RWPE1 (cell line): ENCODE data around the gene C1QTNF8.
A peak's percentile ranks its signal among the peaks of the same experiment; 100 is the strongest.

Experiments
- CTCF ChIA-PET: fragments of 350-600 bp; sonication (Branson Sonifier 250); formaldehyde crosslinking; extraction: SDS; loops from one replicate; lab custom pipeline; 2021; lab: Yijun Ruan, JAX
- POLR2A ChIA-PET: fragments of 400-600 bp; formaldehyde crosslinking; extraction: SDS; loops from one replicate; lab custom pipeline; 2020; ENCODE audit warnings: antibody characterized with exemption; ENCODE audit not compliant: low non-redundant PET; lab: Yijun Ruan, JAX
- DNase-seq: peaks from one replicate; pipeline ENCODE4 v3.0.0; 2012; ENCODE audit warnings: low spot score
- H3K27ac ChIP-seq: fragments of 450-650 bp; 2 replicates; pipeline ENCODE4 v1.5.1; 2017
- TF ChIP-seq, protein P1 (sequence below): fragments of 450-650 bp; conservative IDR thresholded peaks from 2 replicates; pipeline ENCODE4 v1.5.1; 2017; ENCODE audit warnings: low read depth, mild to moderate bottlenecking

Gene C1QTNF8

DNA sequence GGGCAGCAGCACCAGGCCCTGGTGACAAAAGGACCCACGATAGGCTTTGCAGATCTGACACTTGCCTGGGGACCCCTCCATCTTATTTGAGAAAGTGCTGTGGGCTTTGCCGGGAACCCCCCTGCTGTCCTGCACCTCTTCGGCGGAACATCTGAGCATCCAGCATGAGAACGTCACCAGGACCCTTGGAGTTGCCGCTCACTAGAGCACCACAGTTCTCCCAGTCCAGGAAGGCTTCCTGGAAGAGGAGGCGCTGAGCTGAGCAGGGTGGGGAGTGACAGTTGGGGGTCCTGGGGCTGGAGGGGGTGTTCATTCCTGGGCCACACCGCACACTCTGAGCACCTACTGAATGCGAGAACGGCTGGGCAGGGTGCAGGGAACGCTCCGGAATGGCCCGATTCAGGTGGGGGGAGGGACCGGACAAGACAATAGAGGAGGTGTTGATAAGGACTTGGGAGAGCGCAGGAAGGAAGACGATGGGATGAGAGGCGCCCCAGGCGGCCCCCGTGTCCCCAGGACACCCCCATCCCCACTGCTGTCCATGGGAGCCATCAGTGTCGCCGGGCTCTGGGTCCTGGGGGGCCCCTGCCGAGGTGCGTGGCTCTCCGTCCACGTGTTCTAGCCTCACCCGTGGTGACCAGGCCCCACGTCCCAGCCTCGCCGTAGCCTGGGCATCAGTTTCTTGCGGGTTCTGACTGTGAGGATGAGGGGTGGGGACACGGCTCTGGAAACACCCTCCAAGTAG is 32.1 kb upstream of the C1QTNF8 start:
- CTCF ChIA-PET, result no interaction called here

DNA sequence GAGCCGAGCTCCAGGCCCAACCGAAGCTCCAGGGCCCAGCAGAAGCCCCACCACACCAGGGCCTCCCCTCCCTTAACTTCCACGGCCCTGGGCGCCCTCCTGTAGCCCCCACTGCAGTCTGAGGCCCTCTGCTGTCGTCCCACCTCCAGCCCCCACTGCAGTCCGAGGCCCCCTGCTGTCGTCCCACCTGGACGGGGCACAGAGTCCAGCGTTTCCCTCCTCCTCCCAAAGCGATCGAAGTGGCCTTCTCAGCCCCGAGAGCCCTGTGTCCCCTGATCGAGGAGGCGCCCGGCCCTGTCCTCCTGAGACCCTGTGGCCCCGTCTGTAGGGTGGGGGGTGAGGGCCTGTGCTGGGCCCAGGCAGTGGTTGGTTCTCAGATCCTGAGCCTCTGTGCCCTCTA is 31.1 kb upstream of the C1QTNF8 start:
- DNase-seq, result no peak
- TF ChIP-seq, protein P1, sequence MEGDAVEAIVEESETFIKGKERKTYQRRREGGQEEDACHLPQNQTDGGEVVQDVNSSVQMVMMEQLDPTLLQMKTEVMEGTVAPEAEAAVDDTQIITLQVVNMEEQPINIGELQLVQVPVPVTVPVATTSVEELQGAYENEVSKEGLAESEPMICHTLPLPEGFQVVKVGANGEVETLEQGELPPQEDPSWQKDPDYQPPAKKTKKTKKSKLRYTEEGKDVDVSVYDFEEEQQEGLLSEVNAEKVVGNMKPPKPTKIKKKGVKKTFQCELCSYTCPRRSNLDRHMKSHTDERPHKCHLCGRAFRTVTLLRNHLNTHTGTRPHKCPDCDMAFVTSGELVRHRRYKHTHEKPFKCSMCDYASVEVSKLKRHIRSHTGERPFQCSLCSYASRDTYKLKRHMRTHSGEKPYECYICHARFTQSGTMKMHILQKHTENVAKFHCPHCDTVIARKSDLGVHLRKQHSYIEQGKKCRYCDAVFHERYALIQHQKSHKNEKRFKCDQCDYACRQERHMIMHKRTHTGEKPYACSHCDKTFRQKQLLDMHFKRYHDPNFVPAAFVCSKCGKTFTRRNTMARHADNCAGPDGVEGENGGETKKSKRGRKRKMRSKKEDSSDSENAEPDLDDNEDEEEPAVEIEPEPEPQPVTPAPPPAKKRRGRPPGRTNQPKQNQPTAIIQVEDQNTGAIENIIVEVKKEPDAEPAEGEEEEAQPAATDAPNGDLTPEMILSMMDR, result no peak
- ChIA-PET POLR2A (no interaction called here), CTCF (no interaction called here)
- no peak overlapping the region for H3K27ac ChIP-seq

More for the DNA sequence above, 32.1 kb upstream of the C1QTNF8 start:
- H3K27ac ChIP-seq, result no peak overlapping the region
- POLR2A ChIA-PET, result no interaction called here
- TF ChIP-seq, protein P1, result no peak
- no peak for DNase-seq

DNA sequence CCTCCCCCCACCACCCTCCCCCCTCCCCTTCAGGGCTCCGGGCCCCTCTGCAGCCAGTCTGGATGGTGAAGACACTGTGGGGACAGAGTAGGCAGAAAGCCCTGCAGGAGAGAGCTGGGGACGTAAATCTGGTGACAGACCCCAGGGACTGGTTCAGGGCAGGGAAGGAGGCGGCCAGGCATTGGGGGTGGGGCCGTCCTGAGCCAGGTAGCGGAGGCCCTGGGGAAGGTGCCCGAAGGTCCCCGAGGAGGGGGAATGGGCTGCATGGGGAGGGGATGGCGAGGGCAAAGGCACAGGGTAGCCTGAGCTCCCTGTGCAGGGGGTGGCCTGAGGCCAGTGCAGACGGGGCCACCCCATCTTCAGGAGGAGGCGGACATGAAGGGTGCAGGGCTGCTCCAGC is 30.5 kb upstream of the C1QTNF8 start:
- ChIA-PET CTCF (interaction anchor here (0.5 kb wide), 1 partner anchor 15 kb away, joined by 3 read pairs; no protein-coding TSS in a partner anchor), POLR2A (no interaction called here)
- H3K27ac ChIP-seq, result no peak overlapping the region
- no peak for DNase-seq
- TF ChIP-seq, protein P1, result no peak

DNA sequence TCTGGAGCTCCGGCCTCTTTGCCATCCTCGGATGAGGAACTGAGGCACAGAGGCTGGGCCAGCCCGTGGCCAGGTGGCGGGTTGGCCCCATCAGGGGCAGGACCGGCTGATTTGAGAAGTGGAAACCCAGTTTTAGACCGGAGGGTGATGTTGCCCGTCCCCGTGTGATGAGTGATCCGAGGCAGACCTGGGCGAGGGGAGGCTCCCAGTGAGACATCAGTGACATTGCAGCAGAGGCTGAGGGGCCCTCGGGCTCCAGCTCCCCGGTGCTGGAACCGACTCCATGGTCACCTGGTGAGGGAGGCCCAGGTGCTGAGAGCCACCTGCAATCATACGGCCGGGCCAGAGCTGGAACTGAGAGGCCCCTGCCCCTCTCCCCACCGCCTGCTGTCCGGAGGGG is 30.0 kb upstream of the C1QTNF8 start:
- CTCF ChIA-PET, result interaction anchor here (0.5 kb wide), 1 partner anchor 14 kb away, joined by 3 read pairs; no protein-coding TSS in a partner anchor
- TF ChIP-seq, protein P1, result no peak
- DNase-seq, result no peak
- POLR2A ChIA-PET, result no interaction called here
- H3K27ac ChIP-seq, result no peak overlapping the region

DNA sequence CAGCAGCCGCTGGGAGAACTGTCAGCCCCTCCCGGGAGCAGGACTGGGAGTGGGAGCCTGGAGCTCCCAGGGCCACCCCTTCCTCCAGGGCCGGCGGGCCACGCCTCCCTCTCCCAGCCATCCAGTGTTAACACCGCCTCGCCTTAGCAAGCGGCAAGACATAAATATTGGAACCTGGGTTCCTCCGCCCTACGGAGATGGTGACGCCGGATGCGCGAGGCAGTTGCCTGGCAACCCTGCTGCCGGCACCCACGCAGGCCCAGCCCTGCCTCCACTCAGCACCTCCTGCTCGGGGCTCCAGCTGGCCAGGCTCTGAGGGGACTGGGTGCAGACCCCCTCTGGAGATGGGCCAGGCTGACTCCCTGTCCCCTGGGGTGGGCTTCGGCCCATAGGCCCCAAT is 29.4 kb upstream of the C1QTNF8 start:
- CTCF ChIA-PET, result no interaction called here
- H3K27ac ChIP-seq, result no peak overlapping the region
- POLR2A ChIA-PET, result no interaction called here
- TF ChIP-seq, protein P1, result no peak
- DNase-seq, result peak; percentile 16

DNA sequence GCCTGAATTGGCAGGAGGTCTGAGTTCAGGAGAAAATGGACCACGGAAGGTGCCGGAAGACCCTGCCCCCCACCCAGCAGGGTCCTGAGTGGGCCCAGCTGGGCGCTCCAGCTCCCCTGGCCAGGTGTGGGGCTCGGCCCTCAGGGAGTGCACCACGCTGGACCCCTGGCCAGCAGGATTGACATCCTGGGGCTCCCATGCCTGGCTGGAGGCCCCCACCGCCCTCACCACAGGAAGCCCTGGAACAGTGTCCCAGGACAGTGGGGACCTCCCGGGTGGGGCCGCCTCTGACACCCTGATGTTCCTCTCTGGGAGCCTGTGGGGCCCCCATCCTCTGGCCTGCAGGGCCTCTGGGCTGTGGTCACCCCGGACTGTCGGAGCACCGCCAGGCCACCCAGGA is 28.8 kb upstream of the C1QTNF8 start:
- POLR2A ChIA-PET, result no interaction called here
- CTCF ChIA-PET, result no interaction called here

More for the DNA sequence above, 28.8 kb upstream of the C1QTNF8 start:
- no peak for DNase-seq
- TF ChIP-seq, protein P1, result no peak
- no peak overlapping the region for H3K27ac ChIP-seq
